Endothelial cell of umbilical vein (primary cell): ENCODE data around the gene STRN3.

Experiments
- CTCF ChIP-seq, 2 donors: IDR thresholded peaks; 1 replicate in 1 of 2; 2 replicates in 1 of 2; pipeline ENCODE4 v1.5.1; 2011; ENCODE audit warnings: low read length in 2 of 2, mild to moderate bottlenecking in 2 of 2, moderate library complexity in 2 of 2, control low read depth in 1 of 2, inconsistent platforms in 1 of 2, low read depth in 1 of 2; ENCODE audit not compliant: insufficient read depth in 1 of 2; ENCODE audit errors: extremely low read depth in 1 of 2
- EZH2 ChIP-seq: IDR thresholded peaks from 2 replicates; pipeline ENCODE4 v1.6.1; 2012; ENCODE audit warnings: borderline replicate concordance, low read depth, mild to moderate bottlenecking, moderate library complexity, low read length, inconsistent platforms; ENCODE audit not compliant: severe bottlenecking
- JUN ChIP-seq: IDR thresholded peaks from 2 replicates; pipeline ENCODE4 v1.6.1; 2011; ENCODE audit warnings: borderline replicate concordance, low read depth; ENCODE audit not compliant: insufficient read length, insufficient read depth
- MYC ChIP-seq: IDR thresholded peaks from one replicate; pipeline ENCODE4 v1.6.1; 2011; ENCODE audit warnings: mild to moderate bottlenecking, low read depth, low read length
- POLR2A ChIP-seq: IDR thresholded peaks from 2 replicates; pipeline ENCODE4 v1.6.1; 2012; ENCODE audit warnings: low read depth, mild to moderate bottlenecking, control low read depth, low read length
- TF ChIP-seq, protein P1 (sequence below): IDR thresholded peaks from 2 replicates; pipeline ENCODE4 v1.6.1; 2011; ENCODE audit not compliant: insufficient read depth, insufficient read length

- TF ChIP-seq CTCF (IDR thresholded peaks at IDR 0.05; ENCODE audit: extremely low read depth in 1 of 2, insufficient read depth in 1 of 2, low read depth in 1 of 2, low read length in 2 of 2) (no peak), POLR2A (no peak), MYC (no peak), JUN (no peak), EZH2 (no peak)
- TF ChIP-seq, protein P1, sequence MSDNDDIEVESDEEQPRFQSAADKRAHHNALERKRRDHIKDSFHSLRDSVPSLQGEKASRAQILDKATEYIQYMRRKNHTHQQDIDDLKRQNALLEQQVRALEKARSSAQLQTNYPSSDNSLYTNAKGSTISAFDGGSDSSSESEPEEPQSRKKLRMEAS = no peak
These were observed 142.5 kb downstream of the STRN3 start for GRCh38 chr14:30883508-30884294.
